ENCODE measurements around the gene ZNF362.
"Not testable (repeated sequence)": the region's sequence is repeated elsewhere in the genome, so short reads cannot be mapped to it uniquely, and the experiment has no call there.

ZNF362 gene

DNA sequence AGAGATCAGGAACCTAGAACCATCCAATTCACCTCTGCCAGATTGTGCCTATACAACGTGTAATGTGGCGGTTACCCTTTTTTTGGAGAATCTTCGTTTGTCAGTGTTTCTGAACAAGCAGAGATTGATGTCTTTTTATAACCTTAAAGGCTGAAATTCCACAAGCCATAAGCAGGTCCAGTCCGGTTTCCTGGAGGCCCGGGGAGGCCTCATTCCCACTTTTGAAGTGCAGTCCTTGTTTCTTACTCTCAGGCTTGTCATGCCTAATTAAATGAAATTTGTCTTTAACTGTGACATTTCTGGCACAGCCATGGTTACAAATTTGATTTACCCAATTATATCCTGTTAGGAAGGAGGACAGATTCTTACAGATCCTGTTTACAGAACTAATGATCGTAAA lies 27.8 kb downstream of the ZNF362 start:
- DNase-seq (ENCODE audit: low read depth in 3 of 3) = no peak

GRCh38 chr1:33286451-33287185 lies 30.3 kb downstream of the ZNF362 start:
- no peak for DNase-seq (ENCODE audit: low read depth in 3 of 3)

DNA sequence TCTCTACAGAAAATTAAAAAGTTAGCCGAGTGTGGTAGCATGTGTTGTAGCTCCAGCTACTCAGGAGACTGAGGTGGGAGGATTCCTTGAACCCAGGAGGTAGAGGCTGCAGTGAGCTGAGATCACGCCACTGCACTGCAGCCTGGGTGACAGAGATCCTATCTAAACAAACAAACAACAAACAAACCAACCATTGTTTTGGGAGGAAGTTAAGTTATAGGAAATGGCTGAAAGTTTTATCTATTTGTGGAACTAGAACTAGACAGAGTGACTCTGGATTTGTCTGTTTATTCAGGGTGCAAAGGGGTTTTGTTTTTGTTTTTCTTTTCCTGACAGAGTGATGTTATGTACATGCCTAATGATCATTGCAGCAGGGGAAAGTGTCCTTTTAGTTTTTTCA lies 31.0 kb downstream of the ZNF362 start:
- DNase-seq (ENCODE audit: low read depth in 3 of 3) = no peak

GRCh38 chr1:33288976-33289857 lies 32.9 kb downstream of the ZNF362 start:
- no peak for DNase-seq (ENCODE audit: low read depth in 3 of 3)

- DNase-seq (ENCODE audit: low read depth in 3 of 3) = no peak
Measured at GRCh38 chr1:33289858-33290154, 33.5 kb downstream of the ZNF362 start.

- DNase-seq (ENCODE audit: low read depth in 3 of 3) = not testable (repeated sequence)
Measured at GRCh38 chr1:33290615-33291014, 34.3 kb downstream of the ZNF362 start.

DNA sequence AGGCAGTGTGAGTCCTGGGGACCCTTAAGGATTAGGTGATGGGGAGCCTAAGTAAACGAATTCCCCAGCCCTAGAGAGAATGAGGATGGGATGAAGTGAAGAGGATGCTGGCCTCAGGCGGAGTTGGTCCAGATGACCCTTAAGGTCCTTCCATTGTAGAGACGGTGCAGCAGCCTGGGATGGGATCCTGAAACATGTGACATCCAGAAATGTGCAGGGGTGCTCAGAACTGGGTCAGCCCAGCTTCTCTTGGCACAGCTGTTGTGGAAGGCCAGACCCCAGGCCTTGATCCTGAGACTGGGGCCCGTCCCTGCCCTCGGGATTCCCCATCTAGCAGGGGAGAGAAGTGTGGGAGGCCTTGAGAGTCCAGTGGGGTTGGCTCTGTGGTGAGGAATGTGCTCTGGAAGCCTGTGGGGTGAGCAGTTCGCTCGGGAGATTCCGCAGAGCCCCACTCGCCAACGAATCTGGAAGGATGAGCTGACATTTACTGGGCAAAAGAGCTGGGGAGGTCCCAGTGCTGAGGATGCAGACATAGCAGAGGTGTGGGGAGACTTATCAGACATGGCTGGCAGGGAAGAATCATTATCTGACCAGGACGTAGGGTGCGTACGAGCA lies 36.5 kb downstream of the ZNF362 start:
- no peak for DNase-seq (ENCODE audit: low read depth in 3 of 3)

DNA sequence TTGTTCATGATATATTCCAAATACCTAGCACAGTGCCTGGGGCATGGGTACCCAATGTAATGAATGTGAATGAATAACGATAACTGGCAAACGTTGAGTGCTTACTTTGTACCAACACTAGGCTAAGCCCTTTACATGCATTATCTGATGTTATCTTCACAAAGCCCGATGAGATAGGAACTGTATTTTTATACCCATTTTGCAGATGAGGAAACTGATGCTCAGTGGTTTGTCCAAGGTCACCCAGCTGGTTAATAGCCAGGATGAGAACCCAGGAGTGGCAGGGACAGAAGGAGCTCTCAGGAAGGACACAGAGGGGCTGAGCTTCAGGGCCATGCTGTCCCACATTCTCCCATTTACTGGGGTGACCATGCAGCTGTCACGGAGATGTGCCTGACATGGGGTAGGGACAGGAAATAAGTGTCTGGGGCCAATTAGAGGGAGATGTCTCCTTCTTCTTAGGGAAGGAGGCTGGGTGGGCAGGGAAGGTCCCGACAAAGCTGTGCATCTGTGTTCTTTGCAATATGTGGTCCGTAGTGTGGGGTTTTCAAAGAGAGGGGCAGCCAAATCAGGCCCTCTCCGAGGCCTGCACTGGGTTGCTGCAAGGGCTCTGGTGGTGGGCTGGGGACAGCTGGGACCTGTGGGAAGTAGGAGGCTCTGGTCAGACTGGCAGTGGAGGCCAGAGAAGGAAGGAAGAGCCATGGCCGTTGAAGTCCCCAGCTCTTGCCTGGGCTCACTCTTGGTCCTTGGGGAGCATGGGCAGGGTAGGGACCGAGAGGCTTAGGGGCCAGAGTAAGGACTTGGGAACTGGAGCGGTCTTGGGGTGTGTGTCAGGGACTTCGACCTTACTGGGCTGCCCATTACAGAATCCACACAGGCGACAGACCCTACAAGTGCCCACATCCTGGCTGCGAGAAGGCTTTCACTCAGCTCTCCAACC lies 38.0 kb downstream of the ZNF362 start:
- no peak for DNase-seq (ENCODE audit: low read depth in 3 of 3)

DNA sequence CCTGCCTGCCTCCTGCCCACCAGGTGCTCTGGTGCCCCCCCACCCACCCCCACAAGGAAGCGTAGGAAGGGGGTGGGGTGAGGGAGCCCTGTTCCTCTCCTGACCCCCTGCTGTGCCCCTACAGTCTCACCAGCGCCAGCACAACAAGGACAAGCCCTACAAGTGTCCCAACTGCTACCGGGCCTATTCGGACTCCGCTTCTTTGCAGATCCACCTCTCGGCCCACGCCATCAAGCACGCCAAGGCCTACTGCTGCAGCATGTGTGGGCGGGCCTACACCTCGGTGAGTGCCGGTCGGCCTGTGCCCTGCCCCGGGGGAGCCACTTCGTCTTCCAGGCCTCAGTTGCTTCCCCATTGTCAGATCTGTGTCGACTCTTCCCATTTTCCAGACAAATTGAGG lies 38.7 kb downstream of the ZNF362 start:
- DNase-seq (ENCODE audit: low read depth in 3 of 3) = no peak

GRCh38 chr1:33295450-33296081 lies 39.3 kb downstream of the ZNF362 start:
- DNase-seq (ENCODE audit: low read depth in 3 of 3) = peak; percentile 68 to 79 (median 73)

GRCh38 chr1:33296082-33296458 lies 39.8 kb downstream of the ZNF362 start:
- no peak for DNase-seq (ENCODE audit: low read depth in 3 of 3)

GRCh38 chr1:33296824-33297223 lies 40.5 kb downstream of the ZNF362 start:
- DNase-seq (ENCODE audit: low read depth in 3 of 3) = no peak

DNA sequence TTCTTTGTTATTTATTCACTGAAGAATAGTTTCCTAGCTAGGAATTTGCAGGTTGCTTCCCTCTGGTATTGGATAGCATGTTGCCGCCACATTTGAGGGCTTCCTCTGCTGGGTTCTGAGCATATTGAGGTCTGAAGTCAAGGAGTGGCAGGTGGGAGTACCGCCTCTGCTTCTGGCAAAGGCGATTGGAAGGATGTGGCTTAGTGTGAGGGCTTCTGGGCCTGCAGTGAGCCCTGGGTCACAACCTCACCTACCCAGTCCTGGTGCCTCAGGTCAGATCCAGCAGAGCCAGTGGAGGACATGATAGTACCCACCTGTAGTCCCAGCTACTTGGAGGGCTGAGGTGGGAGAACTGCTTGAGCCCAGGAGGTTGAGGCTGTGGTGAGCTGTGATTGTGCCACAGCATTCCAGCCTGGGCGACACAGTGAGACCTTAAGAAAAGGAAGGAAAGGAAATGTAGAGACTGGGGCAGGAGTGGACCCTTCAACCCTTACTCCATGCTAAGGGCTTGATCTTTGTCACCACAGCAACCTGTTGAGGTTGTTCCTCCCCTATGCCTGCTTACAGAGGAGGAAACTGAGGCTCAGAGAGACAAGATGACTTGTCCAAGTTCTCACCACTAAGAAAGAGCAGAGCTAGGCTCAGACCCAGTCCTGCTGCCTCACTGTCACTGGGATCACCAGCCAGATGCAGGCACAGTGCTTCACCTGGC lies 41.8 kb downstream of the ZNF362 start:
- no peak for DNase-seq (ENCODE audit: low read depth in 3 of 3)

DNA sequence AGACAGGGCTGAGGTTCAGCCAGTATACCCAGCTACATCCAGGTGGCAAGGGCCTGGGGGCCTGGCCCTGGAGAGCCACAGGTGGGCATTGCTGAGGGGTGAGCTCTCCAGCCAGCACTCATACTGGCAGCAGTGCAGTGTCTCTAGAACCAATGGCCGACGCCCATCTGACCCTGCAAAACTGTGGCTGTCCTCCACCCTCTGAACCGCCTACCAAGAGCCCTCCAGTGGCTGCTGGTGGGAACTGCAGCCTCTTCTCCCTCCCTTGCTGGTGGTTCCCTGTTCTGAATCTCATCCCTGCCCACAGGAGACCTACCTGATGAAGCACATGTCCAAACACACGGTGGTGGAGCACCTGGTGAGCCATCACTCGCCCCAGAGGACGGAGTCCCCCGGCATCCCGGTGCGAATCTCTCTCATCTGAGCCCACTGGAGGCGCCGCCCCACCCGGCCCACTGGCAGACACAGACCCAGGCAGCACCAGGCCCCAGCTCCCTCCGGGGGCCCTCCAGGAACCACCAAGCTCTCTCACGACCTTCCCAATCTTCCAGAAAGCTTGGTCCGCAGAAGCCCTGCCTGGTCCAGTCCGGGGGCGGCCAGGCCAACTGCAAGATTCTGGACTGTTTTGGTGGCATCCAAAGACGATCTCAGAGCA lies 42.5 kb downstream of the ZNF362 start:
- DNase-seq (ENCODE audit: low read depth in 3 of 3) = peak; percentile 26 to 30 (median 29)

DNA sequence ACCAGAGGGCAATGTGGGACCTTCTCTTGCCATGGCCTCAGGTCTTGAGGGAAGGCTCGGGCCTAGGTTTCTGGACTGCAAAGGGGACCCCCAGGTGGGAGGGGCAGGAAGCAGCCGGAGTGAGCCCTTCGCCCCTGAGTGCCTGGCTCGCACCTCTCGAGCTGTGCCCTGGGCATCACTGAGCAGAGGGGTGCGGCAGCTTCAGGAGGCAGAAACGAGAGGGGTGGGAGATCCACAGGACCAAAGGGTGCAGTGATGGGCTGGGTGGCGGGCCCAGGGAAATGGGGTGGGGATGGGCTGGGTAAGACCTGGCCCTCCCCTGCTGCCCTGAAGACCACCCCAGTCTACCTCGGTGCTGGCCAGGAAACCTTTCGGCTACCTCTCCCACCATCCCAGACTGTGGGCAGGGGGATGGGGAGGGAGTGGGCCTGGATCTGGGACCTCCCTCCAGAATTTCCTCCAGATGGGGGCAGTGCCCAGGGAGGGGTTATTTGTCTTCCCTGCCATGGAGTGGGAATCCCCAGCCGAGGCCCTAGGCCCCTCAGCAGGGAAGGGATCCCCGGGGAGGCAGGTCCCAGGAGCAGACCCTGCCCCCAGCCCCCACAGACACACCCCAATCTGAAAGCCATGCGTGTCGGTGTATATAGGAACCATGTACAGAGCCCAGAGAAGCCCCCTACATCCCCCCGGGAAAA lies 43.3 kb downstream of the ZNF362 start:
- no peak for DNase-seq (ENCODE audit: low read depth in 3 of 3)

GRCh38 chr1:33300673-33301072 lies 44.4 kb downstream of the ZNF362 start:
- DNase-seq (ENCODE audit: low read depth in 3 of 3) = no peak

- no peak for DNase-seq (ENCODE audit: low read depth in 3 of 3)
Measured at GRCh38 chr1:33301273-33301984, 45.1 kb downstream of the ZNF362 start.

DNA sequence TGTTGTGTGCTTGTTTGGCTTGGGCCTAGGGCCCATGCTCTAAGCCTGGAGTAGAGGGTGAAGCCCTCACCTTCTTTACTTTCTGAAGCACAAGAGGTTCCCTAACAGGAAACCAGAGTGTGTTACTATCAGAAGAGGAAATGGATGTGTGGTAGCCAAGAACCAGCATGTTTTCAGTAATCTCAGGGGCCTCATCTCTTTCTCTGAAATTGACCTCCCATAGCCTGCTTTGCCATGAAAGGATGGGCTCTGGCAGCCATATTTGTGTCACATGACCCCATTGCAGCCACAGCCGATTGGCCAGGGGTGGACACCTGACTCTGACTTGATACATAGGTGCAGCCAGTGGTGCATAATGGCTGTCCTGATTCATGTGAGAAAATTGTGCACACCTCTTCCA lies 46.0 kb downstream of the ZNF362 start:
- DNase-seq (ENCODE audit: low read depth in 3 of 3) = no peak

DNA sequence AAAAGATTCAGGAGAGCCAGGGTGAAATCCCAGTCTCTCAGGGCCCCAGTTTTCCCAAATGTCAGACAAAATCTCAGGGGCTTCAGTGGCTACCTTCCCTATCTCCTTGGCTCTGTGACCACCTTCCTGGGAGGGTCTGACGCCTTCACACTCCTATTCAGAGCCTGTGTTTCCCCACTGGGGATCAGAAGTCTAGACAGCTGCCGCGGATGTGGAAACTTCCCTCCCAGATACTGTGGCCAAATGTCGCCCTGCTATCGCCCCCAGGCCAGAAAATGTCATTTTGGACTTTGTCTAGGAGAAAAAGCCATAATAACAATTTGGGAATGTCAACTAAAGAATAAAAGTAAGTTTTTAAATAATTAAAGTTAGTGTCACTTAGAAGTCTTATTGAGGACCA lies 48.7 kb downstream of the ZNF362 start:
- no peak for DNase-seq (ENCODE audit: low read depth in 3 of 3)
